H1 (cell line): ENCODE data around the gene ECSIT. TPM values are rescaled to one million over a fixed set of nuclear protein-coding genes. Genes with fewer than 3 reads are reported as not detected.
A peak's percentile ranks its signal among the peaks of the same experiment; 100 is the strongest.

ENCODE experiments used
- BACH1 ChIP-seq: IDR thresholded peaks from 2 replicates; pipeline ENCODE4 v1.6.1; 2012; ENCODE audit warnings: low read length, improper control_type of control experiment
- BCL11A ChIP-seq, 2 experiments: IDR thresholded peaks; one replicate each; pipeline ENCODE4 v1.6.1; 2011; ENCODE audit warnings: low read depth in 2 of 2, low read length in 2 of 2, mild to moderate bottlenecking in 2 of 2
- BRCA1 ChIP-seq: IDR thresholded peaks from 2 replicates; pipeline ENCODE4 v1.6.1; 2012; ENCODE audit warnings: low read depth, low read length, improper control_type of control experiment
- CHD1 ChIP-seq: IDR thresholded peaks from 2 replicates; pipeline ENCODE4 v1.6.1; 2012; ENCODE audit warnings: low read depth, low read length, improper control_type of control experiment
- CREB1 ChIP-seq: IDR thresholded peaks from 2 replicates; pipeline ENCODE4 v1.6.1; 2012; ENCODE audit warnings: inconsistent platforms
- CTCF ChIP-seq, 3 experiments: IDR thresholded peaks; 1 replicate in 2 of 3; 2 replicates in 1 of 3; pipeline versions ENCODE4 v1.5.1 to v1.6.1; 2011; ENCODE audit warnings: low read length in 3 of 3, mild to moderate bottlenecking in 3 of 3, inconsistent platforms in 2 of 3, low read depth in 1 of 3, moderate library complexity in 1 of 3; ENCODE audit not compliant: insufficient read depth in 1 of 3; ENCODE audit errors: control extremely low read depth in 1 of 3
- EZH2 ChIP-seq: fragments of 200-600 bp; sonication (generic); IDR thresholded peaks from 2 replicates; pipeline ENCODE4 v1.7.1; 2012; ENCODE audit warnings: low read depth, mild to moderate bottlenecking, moderate library complexity, low read length, inconsistent platforms; ENCODE audit not compliant: severe bottlenecking
- FOSL1 ChIP-seq: IDR thresholded peaks from 2 replicates; pipeline ENCODE4 v1.6.1; 2011; ENCODE audit warnings: mild to moderate bottlenecking, low read depth, low read length, moderate library complexity; ENCODE audit not compliant: insufficient read depth
- GABPA ChIP-seq: IDR thresholded peaks from 2 replicates; pipeline ENCODE4 v1.6.1; 2011; ENCODE audit warnings: mild to moderate bottlenecking, low read length, moderate library complexity, borderline replicate concordance; ENCODE audit not compliant: insufficient read depth
- HDAC2 ChIP-seq, 2 experiments: fragments of 300-600 bp in 1 of 2; sonication (generic) in 1 of 2; IDR thresholded peaks; 2 replicates each; pipeline ENCODE4 v1.6.1; 2011 to 2012; ENCODE audit warnings: low read depth in 2 of 2, low read length in 2 of 2, mild to moderate bottlenecking in 2 of 2, moderate library complexity in 2 of 2, borderline replicate concordance in 1 of 2, inconsistent platforms in 1 of 2
- JUND ChIP-seq: IDR thresholded peaks from 2 replicates; pipeline ENCODE4 v1.6.1; 2011; ENCODE audit warnings: mild to moderate bottlenecking, improper control_type of control experiment, low read length
- MAFK ChIP-seq: IDR thresholded peaks from 2 replicates; pipeline ENCODE4 v1.6.1; 2012; ENCODE audit warnings: low read depth, mild to moderate bottlenecking, improper control_type of control experiment, low read length
- NRF1 ChIP-seq: IDR thresholded peaks from 2 replicates; pipeline ENCODE4 v1.6.1; 2011; ENCODE audit warnings: mild to moderate bottlenecking, low read depth, low read length, improper control_type of control experiment
- POLR2A ChIP-seq, 2 experiments: IDR thresholded peaks; 1 replicate in 1 of 2; 2 replicates in 1 of 2; pipeline ENCODE4 v1.6.1; 2011; ENCODE audit warnings: low read depth in 2 of 2, low read length in 2 of 2, mild to moderate bottlenecking in 2 of 2; ENCODE audit errors: control extremely low read depth in 1 of 2
- POLR2AphosphoS5 ChIP-seq: IDR thresholded peaks from 2 replicates; pipeline ENCODE4 v1.6.1; 2011; ENCODE audit warnings: low read depth, low read length
- SIN3A ChIP-seq, 2 experiments: IDR thresholded peaks in 1 of 2; conservative IDR thresholded peaks in 1 of 2; 2 replicates each; pipeline ENCODE4 v1.6.1; 2011 to 2012; ENCODE audit warnings: low read length in 2 of 2, improper control_type of control experiment in 1 of 2, low read depth in 1 of 2, mild to moderate bottlenecking in 1 of 2
- SIRT6 ChIP-seq: IDR thresholded peaks from one replicate; pipeline ENCODE4 v1.7.1; 2012; ENCODE audit warnings: low read length, inconsistent platforms
- TEAD4 ChIP-seq: IDR thresholded peaks from 2 replicates; pipeline ENCODE4 v1.6.1; 2012; ENCODE audit warnings: low read depth, low read length, inconsistent platforms, mixed read lengths
- polyA plus RNA-seq, 7 experiments: library from polyadenylated mRNA; depleted of rRNA in 3 of 7; stranded (reverse) in 5 of 7; unstranded in 2 of 7; fragments of >200 nt in 5 of 7; fragments of 200-250 nt in 2 of 7; gene quantifications; 1 replicate in 5 of 7; 2 replicates in 1 of 7; 4 replicates in 1 of 7; pipeline versions ENCODE4 v1.2.1 to v1.2.3, GENCODE V29; 2011 to 2013; ENCODE audit warnings: missing spikeins in 2 of 7, mixed read lengths in 2 of 7
- total RNA-seq: library from RNA; stranded (reverse); fragmentation: NEBNext Ultra II Directional; extraction: Animal tissue kit (Norgen Biotek cat#: 25700); gene quantifications from 2 replicates; pipeline ENCODE4 v1.2.1, GENCODE V29; 2021

ECSIT gene
- total and polyA plus RNA-seq, 2 of the 8 experiments (the other 6 are each of a cell fraction or from before 2014, with no cell fraction given): 55.7 to 74.1 TPM

DNA sequence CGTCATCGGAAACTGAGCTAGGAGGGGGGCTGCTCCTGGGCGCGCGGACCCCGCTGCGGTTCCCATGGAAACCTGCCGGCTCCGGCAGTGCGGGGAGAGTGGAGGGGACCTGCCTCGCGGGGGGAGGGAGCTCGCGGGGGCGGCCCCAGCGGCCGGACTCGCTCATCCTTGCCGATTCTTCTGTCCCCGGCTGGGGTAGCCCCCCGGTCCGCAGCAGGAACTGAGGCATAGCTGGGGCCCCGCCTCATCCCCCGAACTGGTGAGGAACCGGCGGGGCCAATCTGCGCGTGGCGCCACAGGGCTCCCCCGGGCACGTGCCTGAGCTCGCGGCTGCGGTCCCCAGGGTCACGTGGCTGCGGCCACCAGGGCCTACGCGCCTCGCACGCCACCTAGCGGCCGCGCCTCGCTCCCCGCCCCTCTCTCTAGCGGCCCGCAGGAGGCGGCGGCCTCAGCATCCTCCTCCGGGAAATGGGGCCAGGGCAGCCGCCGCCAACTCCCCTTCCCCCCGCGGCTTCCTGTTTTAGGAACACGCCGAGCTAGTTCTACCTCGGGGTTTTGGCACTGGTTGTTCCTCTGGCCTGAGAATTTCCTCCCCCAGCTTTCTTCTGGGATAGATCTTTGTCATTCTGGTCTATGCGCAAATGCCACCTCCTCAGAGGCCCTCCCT is 46.4 kb downstream of the ECSIT start (continued):
- TF ChIP-seq HDAC2 (IDR thresholded peaks at IDR 0.05; ENCODE audit: borderline replicate concordance in 1 of 2, low read depth in 2 of 2, low read length in 2 of 2) (peak in 1 of 2 experiments; percentile 82; a peak in 2 of 4 replicates), CTCF (IDR thresholded peaks at IDR 0.05; ENCODE audit: control extremely low read depth in 1 of 3, insufficient read depth in 1 of 3, low read depth in 1 of 3, low read length in 3 of 3) (peak; percentile 93 to 97 (median 96)), CHD1 (no peak), BACH1 (peak; percentile 72), MAFK (no peak), SIN3A (conservative IDR thresholded peaks at IDR 0.05 in 1 of 2, IDR thresholded peaks at IDR 0.05 in 1 of 2; ENCODE audit: low read depth in 1 of 2, low read length in 2 of 2) (no peak; a peak in 1 of 4 replicates), CREB1 (0 out of 2 replicates have a peak, but pooled peaks have one; percentile 53), NRF1 (no peak), BCL11A (IDR thresholded peaks at IDR 0.05; ENCODE audit: low read depth in 2 of 2, low read length in 2 of 2) (no peak), SIRT6 (no peak), POLR2A (IDR thresholded peaks at IDR 0.05; ENCODE audit: control extremely low read depth in 1 of 2, low read depth in 2 of 2, low read length in 2 of 2) (0 out of 3 replicates have a peak, but pooled peaks of 1 of the 2 experiments have one; percentile 17), GABPA (no peak), POLR2AphosphoS5 (no peak; the same call in none of the 2 replicates), BRCA1 (no peak), EZH2 (no peak), TEAD4 (0 out of 2 replicates have a peak, but pooled peaks have one; percentile 38), JUND (0 out of 2 replicates have a peak, but pooled peaks have one; percentile 39), FOSL1 (no peak)
